Activated T-cell treated with anti-CD3 and anti-CD28 coated beads, Interleukin-2, amount 50 U/mL, for 4 hours (primary cell): Measurements from ENCODE around the gene UBR1. TPM values are rescaled to one million over a fixed set of nuclear protein-coding genes. Genes with fewer than 3 reads are reported as not detected.
A peak's percentile ranks its signal among the peaks of the same experiment; 100 is the strongest.

ENCODE experiments used
- ATAC-seq, 2 donors: fragments of 200-7000 bp; cut with Tn5 transposase; one replicate each; pipeline ENCODE4 v1.10.0; 2021
- DNase-seq: peaks from one replicate; pipeline ENCODE4 v3.0.0-alpha.2; 2020
- H3K27me3 Mint-ChIP-seq: one replicate; pipeline ENCODE4 v1.8.0; 2021; ENCODE audit warnings: low read depth, mixed read lengths
- H3K36me3 Mint-ChIP-seq: one replicate; pipeline ENCODE4 v1.8.0; 2022; ENCODE audit warnings: mixed read lengths; ENCODE audit not compliant: insufficient read depth
- H3K4me1 Mint-ChIP-seq: one replicate; pipeline ENCODE4 v1.8.0; 2021; ENCODE audit warnings: low read depth, mixed read lengths
- H3K4me3 Mint-ChIP-seq: one replicate; pipeline ENCODE4 v1.8.0; 2021; ENCODE audit warnings: mild to moderate bottlenecking, moderate library complexity, mixed read lengths
- H3K9me3 Mint-ChIP-seq: one replicate; pipeline ENCODE4 v1.8.0; 2021; ENCODE audit warnings: mixed read lengths
- total RNA-seq, 3 donors: library from RNA; stranded (reverse); gene quantifications; one replicate each; pipeline ENCODE4 v1.2.1, GENCODE V29; 2021

Gene UBR1
- total RNA-seq, 3 donors from 2014 or later, result 23.5 to 27.8 (median 24.8) TPM

DNA sequence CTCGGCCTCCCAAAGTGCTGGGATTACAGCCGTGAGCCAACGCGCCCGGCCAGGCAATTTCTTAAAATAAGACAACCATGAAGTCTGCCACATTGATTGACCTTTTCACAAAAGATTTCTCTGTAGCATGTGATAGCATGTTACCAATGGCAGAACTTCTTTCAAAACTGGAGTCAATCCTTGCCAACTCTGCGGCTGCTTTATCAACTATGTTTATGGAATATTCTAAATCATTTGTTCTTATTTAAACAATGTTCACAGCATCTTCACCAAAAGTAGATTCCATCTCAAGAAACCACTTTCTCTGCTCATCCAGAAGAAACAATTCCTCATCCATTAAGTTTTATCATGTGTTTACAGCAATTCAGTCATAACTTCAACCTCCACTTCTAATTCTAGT lies 9.4 kb downstream of the UBR1 start:
- ATAC-seq (no peak), DNase-seq (no peak)
- H3K36me3 Mint-ChIP-seq, result peaks cover 32% of the 10 kb centered on the region
- no peaks in the 10 kb centered on the region for H3K27me3 Mint-ChIP-seq
- H3K4me3 Mint-ChIP-seq, result no peak overlapping the region
- no peaks in the 10 kb centered on the region for H3K9me3 Mint-ChIP-seq
- peaks cover 42% of the 10 kb centered on the region for H3K4me1 Mint-ChIP-seq

DNA sequence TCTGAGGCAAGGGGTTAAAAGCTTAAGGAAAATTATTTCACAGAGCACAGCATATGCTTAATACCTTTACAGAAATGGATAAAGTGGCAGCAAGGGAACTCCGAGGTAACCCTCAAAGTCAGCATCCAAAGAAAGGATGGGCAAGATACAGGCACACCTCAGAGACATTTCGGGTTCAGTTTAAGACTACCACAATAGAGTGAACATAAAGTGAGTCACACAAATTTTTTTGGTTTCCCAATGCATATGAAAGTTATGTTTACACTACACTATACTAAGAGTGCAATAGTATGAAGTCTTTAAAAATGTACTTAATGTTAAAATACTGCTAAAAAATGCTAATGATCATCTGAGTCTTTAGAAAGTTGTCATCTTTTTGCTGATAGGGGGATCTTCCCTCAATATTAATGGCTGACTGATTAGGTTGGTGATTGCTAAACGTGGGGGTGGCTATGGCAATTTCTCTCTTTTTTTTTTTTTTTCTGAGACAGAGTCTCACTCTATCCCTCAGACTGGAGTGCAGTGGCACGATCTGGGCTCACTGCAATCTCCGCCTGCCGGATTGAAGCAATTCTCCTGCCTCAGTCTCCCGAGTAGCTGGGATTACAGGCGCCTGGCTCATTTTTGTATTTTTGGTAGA lies 10.0 kb downstream of the UBR1 start:
- Mint-ChIP-seq H3K4me3 (no peak overlapping the region), H3K4me1 (peaks cover 38% of the 10 kb centered on the region), H3K36me3 (peaks cover 27% of the 10 kb centered on the region), H3K27me3 (no peaks in the 10 kb centered on the region), H3K9me3 (no peaks in the 10 kb centered on the region)
- DNase-seq (no peak), ATAC-seq (peak; percentile 46 to 51)

- DNase-seq (no peak), ATAC-seq (no peak)
- no peaks in the 10 kb centered on the region for H3K9me3 Mint-ChIP-seq
- peaks cover 23% of the 10 kb centered on the region for H3K36me3 Mint-ChIP-seq
- no peaks in the 10 kb centered on the region for H3K27me3 Mint-ChIP-seq
- peaks cover 38% of the 10 kb centered on the region for H3K4me1 Mint-ChIP-seq
- H3K4me3 Mint-ChIP-seq, result no peak overlapping the region
Measured at GRCh38 chr15:43095243-43095642, 10.6 kb downstream of the UBR1 start.

- Mint-ChIP-seq H3K27me3 (no peaks in the 10 kb centered on the region), H3K4me1 (peaks cover 39% of the 10 kb centered on the region), H3K36me3 (peaks cover 24% of the 10 kb centered on the region), H3K9me3 (no peaks in the 10 kb centered on the region), H3K4me3 (no peak overlapping the region)
- no peak for ATAC-seq
- no peak for DNase-seq
Measured at GRCh38 chr15:43094416-43095030, 11.3 kb downstream of the UBR1 start.

DNA sequence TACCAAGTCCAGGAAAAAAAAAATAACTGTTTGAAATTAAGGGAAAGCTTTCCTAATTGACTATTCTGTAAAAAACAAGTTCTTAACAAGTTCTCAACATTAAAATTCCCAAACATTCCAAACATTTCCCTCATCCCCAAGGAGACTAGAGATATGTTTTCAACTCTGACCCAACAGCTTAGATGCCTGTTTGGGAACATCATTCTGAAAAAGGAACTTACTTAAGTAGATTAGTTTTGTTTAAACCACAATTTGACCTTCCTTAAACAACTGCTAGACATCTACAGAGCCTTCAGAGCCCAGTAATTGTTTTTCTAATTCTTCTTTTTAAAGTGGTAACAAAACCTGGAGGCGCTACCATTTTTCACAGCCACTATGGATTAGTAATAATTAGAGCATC lies 12.8 kb downstream of the UBR1 start:
- Mint-ChIP-seq H3K9me3 (no peaks in the 10 kb centered on the region), H3K27me3 (no peaks in the 10 kb centered on the region), H3K4me3 (no peak overlapping the region), H3K36me3 (peaks cover 26% of the 10 kb centered on the region), H3K4me1 (peaks cover 38% of the 10 kb centered on the region)
- DNase-seq, result no peak
- no peak for ATAC-seq

GRCh38 chr15:43091859-43092258 lies 14.0 kb downstream of the UBR1 start:
- Mint-ChIP-seq H3K4me1 (peaks cover 33% of the 10 kb centered on the region), H3K36me3 (peaks cover 18% of the 10 kb centered on the region), H3K27me3 (no peaks in the 10 kb centered on the region), H3K4me3 (no peak overlapping the region), H3K9me3 (no peaks in the 10 kb centered on the region)
- ATAC-seq, result no peak
- no peak for DNase-seq

DNA sequence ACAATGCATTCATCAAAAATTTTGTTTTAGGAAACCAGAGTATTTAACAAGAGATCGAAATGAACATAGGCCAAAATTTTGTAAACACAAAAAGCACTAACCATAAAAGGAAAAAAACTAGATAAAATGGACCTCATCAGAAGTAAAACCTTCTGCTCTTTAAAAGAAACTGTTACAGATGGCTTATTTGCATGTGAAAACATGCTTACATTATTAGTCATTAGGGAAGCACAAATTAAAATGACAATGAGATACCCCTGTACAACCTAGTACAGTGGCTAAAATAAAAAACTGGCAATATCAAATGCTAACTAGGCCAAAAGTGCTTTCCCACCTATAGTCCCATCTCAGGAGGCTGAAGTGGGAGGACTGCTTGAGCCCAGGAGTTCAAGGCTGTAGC lies 19.3 kb downstream of the UBR1 start:
- Mint-ChIP-seq H3K4me1 (peaks cover 27% of the 10 kb centered on the region), H3K9me3 (no peaks in the 10 kb centered on the region), H3K4me3 (no peak overlapping the region), H3K27me3 (no peaks in the 10 kb centered on the region), H3K36me3 (peaks cover 30% of the 10 kb centered on the region)
- DNase-seq (no peak), ATAC-seq (no peak)

DNA sequence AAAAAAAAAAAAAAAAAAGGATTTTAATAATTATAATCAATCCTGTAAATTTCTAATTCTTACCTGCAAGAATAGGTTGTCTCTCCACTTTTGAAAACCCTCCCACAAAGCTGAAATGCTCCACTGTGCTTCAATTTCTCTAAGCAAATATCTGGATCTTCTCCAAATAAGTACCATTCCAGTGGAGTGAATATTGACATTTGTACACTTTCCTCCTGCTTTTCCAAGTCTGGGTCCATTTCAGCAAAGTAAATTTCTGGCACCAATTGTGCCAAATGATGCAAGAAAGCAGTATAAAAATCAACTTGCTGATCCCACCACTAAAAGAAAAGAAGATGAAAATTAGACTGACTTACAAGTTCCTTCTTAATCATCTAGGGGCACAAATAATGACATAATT lies 19.9 kb downstream of the UBR1 start:
- no peak for ATAC-seq
- peaks cover 30% of the 10 kb centered on the region for H3K36me3 Mint-ChIP-seq
- H3K9me3 Mint-ChIP-seq, result no peaks in the 10 kb centered on the region
- DNase-seq, result no peak
- H3K27me3 Mint-ChIP-seq, result no peaks in the 10 kb centered on the region
- H3K4me1 Mint-ChIP-seq, result peaks cover 25% of the 10 kb centered on the region
- H3K4me3 Mint-ChIP-seq, result no peak overlapping the region

- Mint-ChIP-seq H3K4me1 (peaks cover 23% of the 10 kb centered on the region), H3K9me3 (no peaks in the 10 kb centered on the region), H3K27me3 (no peaks in the 10 kb centered on the region), H3K36me3 (peaks cover 35% of the 10 kb centered on the region), H3K4me3 (no peak overlapping the region)
- ATAC-seq, result no peak
- no peak for DNase-seq
Measured at GRCh38 chr15:43082509-43082908, 23.3 kb downstream of the UBR1 start.

DNA sequence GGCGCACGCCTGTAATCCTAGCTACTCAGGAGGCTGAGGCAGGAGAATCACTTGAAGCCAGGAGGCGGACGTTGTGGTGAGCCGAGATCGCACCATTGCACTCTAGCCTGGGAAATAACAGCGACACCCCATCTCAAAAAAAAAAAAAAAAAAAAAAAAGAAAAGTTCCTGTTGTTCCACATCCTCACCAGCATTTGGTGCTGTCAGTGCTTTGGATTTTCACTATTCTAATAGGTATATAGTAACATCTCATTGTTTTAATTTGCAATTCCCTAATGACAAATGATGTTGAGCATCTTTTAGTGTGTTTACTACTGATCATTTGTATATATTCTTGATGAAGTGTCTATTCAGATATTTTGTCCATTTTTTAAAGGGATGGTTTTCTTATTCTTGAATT lies 24.6 kb downstream of the UBR1 start:
- H3K4me1 Mint-ChIP-seq, result peaks cover 17% of the 10 kb centered on the region
- no peaks in the 10 kb centered on the region for H3K27me3 Mint-ChIP-seq
- H3K4me3 Mint-ChIP-seq, result no peak overlapping the region
- no peaks in the 10 kb centered on the region for H3K9me3 Mint-ChIP-seq
- H3K36me3 Mint-ChIP-seq, result peaks cover 29% of the 10 kb centered on the region
- ATAC-seq (no peak), DNase-seq (no peak)

- Mint-ChIP-seq H3K27me3 (no peaks in the 10 kb centered on the region), H3K4me3 (no peak overlapping the region), H3K36me3 (peaks cover 39% of the 10 kb centered on the region), H3K9me3 (no peaks in the 10 kb centered on the region), H3K4me1 (no peaks in the 10 kb centered on the region)
- no peak for DNase-seq
- ATAC-seq, result no peak
Measured at GRCh38 chr15:43071451-43071850, 34.4 kb downstream of the UBR1 start.

DNA sequence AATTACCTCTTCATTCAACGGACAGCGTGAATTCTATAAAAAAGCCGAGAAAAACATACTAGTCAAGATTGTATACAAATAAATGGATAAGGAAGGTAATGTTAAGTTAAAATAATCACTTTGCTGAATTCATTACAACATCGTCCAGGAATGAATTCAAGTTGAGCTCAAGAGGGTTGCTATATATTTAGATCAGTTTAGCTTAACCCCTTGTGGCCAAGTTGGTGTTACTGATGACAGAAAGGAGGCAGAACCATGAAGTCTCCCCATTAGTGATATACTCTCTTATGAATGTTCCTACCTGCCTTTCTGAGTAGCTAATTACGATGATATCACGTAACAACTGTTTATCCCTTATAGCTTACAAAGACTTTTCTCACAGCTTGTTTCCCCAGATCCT lies 34.9 kb downstream of the UBR1 start:
- H3K36me3 Mint-ChIP-seq, result peaks cover 43% of the 10 kb centered on the region
- ATAC-seq, result no peak
- DNase-seq, result no peak
- no peaks in the 10 kb centered on the region for H3K9me3 Mint-ChIP-seq
- H3K4me3 Mint-ChIP-seq, result no peak overlapping the region
- H3K27me3 Mint-ChIP-seq, result no peaks in the 10 kb centered on the region
- H3K4me1 Mint-ChIP-seq, result no peaks in the 10 kb centered on the region

GRCh38 chr15:43070249-43070648 lies 35.6 kb downstream of the UBR1 start:
- ATAC-seq (no peak), DNase-seq (no peak)
- Mint-ChIP-seq H3K36me3 (peaks cover 50% of the 10 kb centered on the region), H3K4me1 (no peaks in the 10 kb centered on the region), H3K4me3 (no peak overlapping the region), H3K27me3 (no peaks in the 10 kb centered on the region), H3K9me3 (no peaks in the 10 kb centered on the region)

- Mint-ChIP-seq H3K27me3 (no peaks in the 10 kb centered on the region), H3K4me3 (no peak overlapping the region), H3K9me3 (no peaks in the 10 kb centered on the region), H3K36me3 (peaks cover 44% of the 10 kb centered on the region), H3K4me1 (no peaks in the 10 kb centered on the region)
- no peak for ATAC-seq
- DNase-seq, result no peak
Measured at GRCh38 chr15:43067717-43068461, 37.9 kb downstream of the UBR1 start.

DNA sequence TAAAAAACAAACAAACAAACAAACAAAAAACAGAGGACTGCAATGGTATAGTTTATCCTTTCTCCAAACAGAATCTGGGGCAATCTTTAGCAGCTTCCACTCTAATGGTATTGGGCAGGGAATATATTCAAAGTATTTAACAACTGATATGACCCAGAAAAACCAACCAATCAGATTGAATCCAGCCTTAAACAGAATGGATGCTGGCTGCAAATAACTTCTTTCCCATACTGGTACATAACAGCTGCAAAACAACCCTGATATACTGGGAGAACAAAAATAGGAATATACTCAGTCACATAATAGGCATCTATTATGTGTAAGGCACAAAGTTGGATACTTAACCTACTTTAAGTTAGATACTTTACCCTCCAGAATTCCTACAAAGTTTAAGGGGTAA lies 49.1 kb downstream of the UBR1 start:
- Mint-ChIP-seq H3K27me3 (no peaks in the 10 kb centered on the region), H3K4me3 (no peak overlapping the region), H3K36me3 (peaks cover 48% of the 10 kb centered on the region), H3K9me3 (no peaks in the 10 kb centered on the region), H3K4me1 (no peaks in the 10 kb centered on the region)
- DNase-seq (no peak), ATAC-seq (no peak)
